ENCODE results near the gene MAGI2. TPM values are rescaled to one million over a fixed set of nuclear protein-coding genes. Genes with fewer than 3 reads are reported as not detected.

Gene MAGI2
- total and polyA plus RNA-seq, 2 donors from 2014 or later, result 4.4 to 9.0 TPM

DNA sequence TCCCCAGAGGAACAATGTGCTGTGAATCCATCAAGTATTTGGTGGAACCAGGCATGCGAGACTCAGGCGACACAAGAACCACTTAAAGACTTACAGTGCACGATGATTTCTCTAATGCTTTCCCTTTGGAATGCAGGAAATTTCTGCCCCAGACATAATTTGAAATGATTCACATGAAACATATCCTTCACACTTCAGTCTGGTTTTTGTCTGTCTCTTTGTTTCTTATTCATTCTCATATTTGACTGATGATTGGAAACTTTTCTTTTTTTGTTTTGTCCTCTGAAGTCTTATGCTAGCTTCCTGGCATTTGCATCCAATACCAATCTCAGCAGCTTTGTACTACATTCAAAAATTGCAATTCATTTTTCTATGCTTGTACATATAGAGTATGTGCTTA lies 1152.1 kb downstream of the MAGI2 start:
- intact Hi-C loops (cut with DNase I), result no loop called here
- TF ChIP-seq CTCF (IDR thresholded peaks at IDR 0.05; ENCODE audit: borderline replicate concordance, extremely low read depth, insufficient read depth), result no peak
- Histone ChIP-seq H3K27me3 (ENCODE audit: control insufficient read depth, insufficient read depth, low read length) (no peaks in the 10 kb centered on the region), H3K27ac (ENCODE audit: low read depth in 2 of 2, low read length in 2 of 2) (no peak overlapping the region), H3K9ac (ENCODE audit: low read length in 3 of 3) (no peak overlapping the region), H3K9me3 (ENCODE audit: control insufficient read depth in 2 of 3, insufficient read depth in 1 of 3, low read length in 3 of 3) (no peaks in the 10 kb centered on the region), H3K4me3 (ENCODE audit: low read length in 3 of 3) (no peak overlapping the region), H3K4me1 (ENCODE audit: control insufficient read depth in 2 of 3, insufficient read depth in 2 of 3, low read depth in 1 of 3, low read length in 3 of 3) (no peaks in the 10 kb centered on the region), H3K36me3 (ENCODE audit: control insufficient read depth in 2 of 3, insufficient read depth in 3 of 3, low read length in 3 of 3) (no peaks in the 10 kb centered on the region)
- no peak for FAIRE-seq
- DNase-seq, result peak in 2 of 5 donors; percentile 11 to 21

- intact Hi-C loops (cut with DNase I), result no loop called here
- DNase-seq (no peak), FAIRE-seq (no peak)
- H3K36me3 ChIP-seq (ENCODE audit: control insufficient read depth in 2 of 3, insufficient read depth in 3 of 3, low read length in 3 of 3), result no peaks in the 10 kb centered on the region
- TF ChIP-seq CTCF (IDR thresholded peaks at IDR 0.05; ENCODE audit: borderline replicate concordance, extremely low read depth, insufficient read depth), result no peak
- no peak overlapping the region for H3K9ac ChIP-seq (ENCODE audit: low read length in 3 of 3)
- H3K9me3 ChIP-seq (ENCODE audit: control insufficient read depth in 2 of 3, insufficient read depth in 1 of 3, low read length in 3 of 3), result no peaks in the 10 kb centered on the region
- H3K4me3 ChIP-seq (ENCODE audit: low read length in 3 of 3), result no peak overlapping the region
- no peaks in the 10 kb centered on the region for H3K4me1 ChIP-seq (ENCODE audit: control insufficient read depth in 2 of 3, insufficient read depth in 2 of 3, low read depth in 1 of 3, low read length in 3 of 3)
- no peaks in the 10 kb centered on the region for H3K27me3 ChIP-seq (ENCODE audit: control insufficient read depth, insufficient read depth, low read length)
- no peak overlapping the region for H3K27ac ChIP-seq (ENCODE audit: low read depth in 2 of 2, low read length in 2 of 2)
Measured at GRCh38 chr7:78299088-78299487, 1154.4 kb downstream of the MAGI2 start.

- Histone ChIP-seq H3K9me3 (ENCODE audit: control insufficient read depth in 2 of 3, insufficient read depth in 1 of 3, low read length in 3 of 3) (no peaks in the 10 kb centered on the region), H3K9ac (ENCODE audit: low read length in 3 of 3) (no peak overlapping the region), H3K36me3 (ENCODE audit: control insufficient read depth in 2 of 3, insufficient read depth in 3 of 3, low read length in 3 of 3) (no peaks in the 10 kb centered on the region), H3K4me3 (ENCODE audit: low read length in 3 of 3) (no peak overlapping the region), H3K4me1 (ENCODE audit: control insufficient read depth in 2 of 3, insufficient read depth in 2 of 3, low read depth in 1 of 3, low read length in 3 of 3) (no peaks in the 10 kb centered on the region), H3K27ac (ENCODE audit: low read depth in 2 of 2, low read length in 2 of 2) (no peak overlapping the region), H3K27me3 (ENCODE audit: control insufficient read depth, insufficient read depth, low read length) (no peaks in the 10 kb centered on the region)
- no peak for FAIRE-seq
- TF ChIP-seq CTCF (IDR thresholded peaks at IDR 0.05; ENCODE audit: borderline replicate concordance, extremely low read depth, insufficient read depth), result no peak
- intact Hi-C loops (cut with DNase I), result no loop called here
- peak in 2 of 5 donors; percentile 16 to 29 for DNase-seq
Measured at GRCh38 chr7:78296644-78297371, 1156.7 kb downstream of the MAGI2 start.
